GM10847 (cell line): ENCODE measurements around the gene SCNM1.

ENCODE experiments used
- POLR2A ChIP-seq: IDR thresholded peaks from 2 replicates; pipeline ENCODE4 v1.6.1; 2011; ENCODE audit not compliant: insufficient read length; ENCODE audit errors: extremely low read depth

Gene SCNM1

DNA sequence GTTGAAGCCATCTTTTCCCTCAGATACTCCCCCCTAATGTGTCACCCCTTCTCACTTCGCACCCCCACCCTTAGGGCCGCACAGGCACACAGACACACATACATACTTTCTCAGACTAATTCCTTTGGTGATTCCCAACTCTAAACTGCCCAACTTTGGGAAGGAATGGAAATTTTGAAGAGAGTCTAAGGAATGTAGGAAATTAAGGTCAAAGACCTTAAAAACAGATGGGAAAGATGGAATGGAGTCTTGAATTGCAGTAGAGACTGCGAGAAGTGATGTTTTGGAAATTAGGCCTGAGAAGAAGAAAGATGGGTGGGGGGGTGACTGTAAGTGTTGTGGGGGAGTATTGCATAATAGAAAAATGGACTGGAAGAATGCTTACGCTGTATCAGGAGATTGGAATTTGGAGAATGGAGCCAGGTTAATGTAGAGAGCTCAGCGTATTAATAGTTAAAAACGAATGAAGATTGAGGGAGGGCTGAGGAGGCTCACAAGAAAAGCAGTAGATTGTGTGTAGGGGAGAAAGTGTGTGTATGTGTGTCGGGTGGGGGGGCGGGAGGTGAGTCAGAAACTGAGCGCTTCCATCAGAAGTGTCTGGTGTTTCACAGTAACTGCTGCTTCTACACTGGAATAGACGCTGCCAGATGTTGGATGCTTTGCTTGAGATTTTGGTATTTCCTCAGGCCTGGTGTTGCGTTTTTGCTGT is 34.1 kb downstream of the SCNM1 start:
- TF ChIP-seq POLR2A: no peak

DNA sequence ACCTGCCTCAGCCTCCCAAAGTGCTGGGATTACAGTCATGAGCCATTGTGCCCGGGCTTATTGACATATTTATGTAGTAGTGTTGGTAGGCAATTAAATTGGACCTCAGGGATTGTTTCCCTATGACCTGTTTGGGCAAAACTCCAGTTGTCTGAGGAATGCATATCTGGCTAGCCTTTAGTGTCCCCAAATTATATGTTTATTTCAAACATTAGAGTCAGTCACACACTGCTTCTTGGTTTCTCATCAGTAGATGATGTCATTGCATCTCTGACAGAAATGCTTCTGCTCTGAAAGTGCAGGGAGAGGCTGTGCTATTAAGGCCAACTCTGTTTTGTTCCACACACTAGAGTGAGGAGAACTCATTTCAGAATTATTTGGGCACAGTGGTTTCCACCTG is 44.9 kb downstream of the SCNM1 start:
- no peak for TF ChIP-seq POLR2A

DNA sequence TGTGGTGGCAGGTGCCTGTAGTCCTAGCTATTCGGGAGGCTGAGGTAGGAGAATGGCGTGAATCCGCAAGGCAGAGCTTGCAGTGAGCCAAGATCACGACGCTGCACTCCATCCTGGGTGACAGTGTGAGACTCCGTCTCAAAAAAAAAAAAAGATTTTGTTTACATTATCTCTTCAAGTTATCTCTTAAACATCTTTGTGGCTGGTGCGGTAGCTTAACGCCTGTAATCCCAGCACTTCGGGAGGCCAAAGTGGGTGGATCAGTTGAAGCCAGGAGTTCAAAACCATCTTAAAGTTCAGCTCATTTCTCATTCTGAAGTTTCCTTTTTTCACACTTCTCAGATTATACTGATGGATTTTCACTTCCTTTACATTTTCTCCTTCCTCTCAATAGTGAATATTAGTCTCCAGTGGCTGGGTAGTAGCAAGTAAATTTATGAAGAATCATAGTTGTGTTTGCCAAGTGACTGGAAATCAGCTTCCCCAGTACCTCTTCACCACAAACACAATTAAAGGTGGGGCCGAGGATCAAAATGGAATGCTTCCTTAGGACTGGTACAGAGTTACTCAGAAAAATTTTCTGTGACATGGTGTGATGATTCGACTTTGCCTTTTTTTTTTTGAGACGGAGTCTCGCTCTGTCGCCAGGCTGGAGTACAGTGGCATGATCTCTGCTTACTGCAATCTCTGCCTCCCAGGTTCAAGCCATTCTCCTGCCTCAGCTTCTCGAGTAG is 46.2 kb downstream of the SCNM1 start:
- no peak for TF ChIP-seq POLR2A

DNA sequence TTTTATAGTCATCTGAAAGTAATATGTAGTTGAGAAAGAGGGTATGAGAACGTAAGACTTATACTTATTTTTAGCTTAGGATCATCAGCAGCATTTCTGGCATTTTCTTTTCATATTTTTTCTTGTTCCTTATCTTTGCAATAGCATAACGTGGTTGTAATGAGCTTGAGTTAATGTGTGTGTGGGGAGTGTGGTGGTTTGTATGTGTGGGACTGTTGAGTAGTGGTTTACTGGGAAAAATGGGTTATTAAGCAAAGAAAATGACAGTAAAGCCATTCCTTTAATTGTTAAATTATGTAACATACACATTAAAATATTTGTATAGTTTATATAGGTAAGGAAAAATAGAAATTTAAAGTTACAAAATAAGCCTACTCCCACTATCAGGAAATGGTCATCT is 47.6 kb downstream of the SCNM1 start:
- TF ChIP-seq POLR2A: no peak
